Kidney (tissue), 14 donors: ENCODE measurements around the gene PTPN2. TPM values are rescaled to one million over a fixed set of nuclear protein-coding genes. Genes with fewer than 3 reads are reported as not detected.

Experiments
- DNase-seq, 5 donors: peaks; one replicate each; pipeline ENCODE4 v3.0.0-alpha.2; 2013 to 2020
- FAIRE-seq: peaks from 2 replicates; lab custom pipeline; 2012; peaks lifted over from hg19 to GRCh38; lab: Jason Lieb, UNC
- H3K27ac ChIP-seq, 2 donors: one replicate each; pipeline ENCODE4 v1.7.0; 2013; ENCODE audit warnings: low read depth in 2 of 2, low read length in 2 of 2, inconsistent platforms in 1 of 2
- H3K27me3 ChIP-seq: one replicate; pipeline ENCODE4 v1.7.1; 2013; ENCODE audit warnings: low read length, inconsistent platforms; ENCODE audit not compliant: control insufficient read depth, insufficient read depth
- H3K36me3 ChIP-seq, 3 donors: one replicate each; pipeline versions ENCODE4 v1.7.0 to v1.7.1; 2013; ENCODE audit warnings: low read length in 3 of 3, control low read depth in 1 of 3, inconsistent platforms in 1 of 3; ENCODE audit not compliant: insufficient read depth in 3 of 3, control insufficient read depth in 2 of 3
- H3K4me1 ChIP-seq, 3 donors: one replicate each; pipeline versions ENCODE4 v1.7.0 to v1.7.1; 2013; ENCODE audit warnings: low read length in 3 of 3, inconsistent platforms in 1 of 3, low read depth in 1 of 3; ENCODE audit not compliant: control insufficient read depth in 2 of 3, insufficient read depth in 2 of 3
- H3K4me3 ChIP-seq, 3 donors: one replicate each; pipeline versions ENCODE4 v1.7.0 to v1.8.1; 2013; ENCODE audit warnings: low read length in 3 of 3, control low read depth in 1 of 3, inconsistent platforms in 1 of 3
- H3K9ac ChIP-seq, 3 donors: one replicate each; pipeline versions ENCODE4 v1.7.0 to v1.7.1; 2013; ENCODE audit warnings: low read length in 3 of 3, control low read depth in 1 of 3, inconsistent platforms in 1 of 3
- H3K9me3 ChIP-seq, 3 donors: one replicate each; pipeline versions ENCODE4 v1.7.0 to v1.7.1; 2013; ENCODE audit warnings: low read length in 3 of 3, control low read depth in 1 of 3, inconsistent platforms in 1 of 3; ENCODE audit not compliant: control insufficient read depth in 2 of 3, insufficient read depth in 1 of 3
- CTCF ChIP-seq: IDR thresholded peaks from 3 replicates; pipeline ENCODE4 v1.5.1; 2012; ENCODE audit warnings: mild to moderate bottlenecking, moderate library complexity, borderline replicate concordance; ENCODE audit not compliant: insufficient read depth; ENCODE audit errors: extremely low read depth
- intact Hi-C: fragments of 100-400 bp; cut with DNase I; formaldehyde crosslinking; loops from one replicate; pipeline ENCODE4 v1.11.1; 2022
- polyA plus RNA-seq: library from polyadenylated mRNA; stranded (reverse); fragments of 350-450 nt; fragmentation: Illumina TruSeq; extraction: RNeasy Lipid Tissue Mini Kit (QIAGEN cat#74804); gene quantifications from one replicate; pipeline ENCODE4 v1.2.3, GENCODE V29; 2014; ENCODE audit warnings: low read depth, low replicate concordance; ENCODE audit not compliant: insufficient read depth
- total RNA-seq: library from RNA; stranded (reverse); fragmentation: NEBNext Ultra II Directional; extraction: Animal tissue kit (Norgen Biotek cat#: 25700); gene quantifications from one replicate; pipeline ENCODE4 v1.2.1, GENCODE V29; 2021
- donor health status: control.
- donor health status: control.
- donor health status: control.
- donor health status: control.
- donor health status: control.
- donor health status: DM: yes; HTN: yes; CAD: no.
- donor health status: Normal renal cell carcinoma (clear cell type).

The PTPN2 gene
- total and polyA plus RNA-seq, 2 donors from 2014 or later: 23.4 to 45.8 TPM

GRCh38 chr18:12769136-12769535 is 114.9 kb downstream of the PTPN2 start:
- Histone ChIP-seq H3K9me3 (no peaks in the 10 kb centered on the region), H3K4me3 (no peak overlapping the region), H3K4me1 (no peaks in the 10 kb centered on the region), H3K36me3 (no peaks in the 10 kb centered on the region), H3K9ac (no peak overlapping the region), H3K27me3 (no peaks in the 10 kb centered on the region), H3K27ac (no peak overlapping the region)
- no peak for TF ChIP-seq CTCF
- intact Hi-C loops: no loop called here
- FAIRE-seq: no peak
- DNase-seq: no peak

- FAIRE-seq (no peak), DNase-seq (no peak)
- Histone ChIP-seq H3K9me3 (no peaks in the 10 kb centered on the region), H3K4me3 (no peak overlapping the region), H3K4me1 (no peaks in the 10 kb centered on the region), H3K27ac (no peak overlapping the region), H3K27me3 (no peaks in the 10 kb centered on the region), H3K9ac (no peak overlapping the region), H3K36me3 (no peaks in the 10 kb centered on the region)
- TF ChIP-seq CTCF: no peak
- intact Hi-C loops: no loop called here
These were observed 115.4 kb downstream of the PTPN2 start for GRCh38 chr18:12768625-12769024.

- Histone ChIP-seq H3K36me3 (no peaks in the 10 kb centered on the region), H3K9me3 (no peaks in the 10 kb centered on the region), H3K27me3 (no peaks in the 10 kb centered on the region), H3K9ac (no peak overlapping the region), H3K4me1 (no peaks in the 10 kb centered on the region), H3K4me3 (no peak overlapping the region), H3K27ac (no peak overlapping the region)
- FAIRE-seq (no peak), DNase-seq (peak in 1 of 5 donors; percentile 12)
- TF ChIP-seq CTCF: no peak
- intact Hi-C loops: no loop called here
These were observed 116.4 kb downstream of the PTPN2 start for GRCh38 chr18:12767580-12768155.

DNA sequence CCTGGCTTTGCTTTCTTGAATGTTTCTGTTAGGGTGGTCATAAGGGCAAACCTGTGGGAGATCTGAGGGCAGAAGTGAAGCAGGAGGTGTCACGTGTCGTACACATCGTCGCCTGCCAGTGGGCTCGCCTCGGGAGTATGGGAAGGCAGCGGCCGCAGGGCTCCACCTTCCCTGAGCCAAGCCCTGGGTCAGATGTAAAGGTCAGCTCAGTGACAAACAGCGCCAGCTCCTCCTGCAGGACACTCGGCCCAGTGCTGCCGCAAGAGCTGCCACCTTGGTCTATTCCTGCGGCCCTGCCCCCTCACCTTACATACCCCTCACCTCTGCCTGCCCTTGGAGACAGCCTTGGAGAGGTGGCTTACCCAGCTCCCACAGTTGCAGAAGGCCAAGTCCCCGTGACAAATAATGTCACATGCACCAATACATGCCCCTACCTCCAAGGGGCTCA is 117.0 kb downstream of the PTPN2 start:
- no peak overlapping the region for H3K4me3 ChIP-seq
- FAIRE-seq (no peak), DNase-seq (peak in 3 of 5 donors; percentile 5 to 37 (median 21))
- intact Hi-C loops: no loop called here
- H3K27me3 ChIP-seq: no peaks in the 10 kb centered on the region
- H3K9ac ChIP-seq: no peak overlapping the region
- H3K4me1 ChIP-seq: no peaks in the 10 kb centered on the region
- no peak overlapping the region for H3K27ac ChIP-seq
- no peaks in the 10 kb centered on the region for H3K9me3 ChIP-seq
- no peak for TF ChIP-seq CTCF
- H3K36me3 ChIP-seq: no peaks in the 10 kb centered on the region
